GM10248 (cell line): ENCODE data around the gene TSSC4.

Experiments
- CTCF ChIA-PET: fragments of 300-600 bp; sonication (Branson Sonifier 250); formaldehyde crosslinking; extraction: SDS; loops from one replicate; lab custom pipeline; 2021; ENCODE audit warnings: antibody characterized with exemption; lab: Yijun Ruan, JAX
- POLR2A ChIA-PET: fragments of 350-650 bp; sonication (Branson Sonifier 250); formaldehyde crosslinking; extraction: SDS; loops from one replicate; lab custom pipeline; 2020; ENCODE audit warnings: antibody characterized with exemption; lab: Yijun Ruan, JAX
- DNase-seq: peaks from one replicate; pipeline ENCODE4 v3.0.0; 2012; ENCODE audit errors: extremely low spot score
- CTCF ChIP-seq: IDR thresholded peaks from 2 replicates; pipeline ENCODE4 v1.5.1; 2012; ENCODE audit warnings: mild to moderate bottlenecking, low read depth; ENCODE audit errors: extremely low read depth, missing control alignments, control extremely low read depth

Gene TSSC4

DNA sequence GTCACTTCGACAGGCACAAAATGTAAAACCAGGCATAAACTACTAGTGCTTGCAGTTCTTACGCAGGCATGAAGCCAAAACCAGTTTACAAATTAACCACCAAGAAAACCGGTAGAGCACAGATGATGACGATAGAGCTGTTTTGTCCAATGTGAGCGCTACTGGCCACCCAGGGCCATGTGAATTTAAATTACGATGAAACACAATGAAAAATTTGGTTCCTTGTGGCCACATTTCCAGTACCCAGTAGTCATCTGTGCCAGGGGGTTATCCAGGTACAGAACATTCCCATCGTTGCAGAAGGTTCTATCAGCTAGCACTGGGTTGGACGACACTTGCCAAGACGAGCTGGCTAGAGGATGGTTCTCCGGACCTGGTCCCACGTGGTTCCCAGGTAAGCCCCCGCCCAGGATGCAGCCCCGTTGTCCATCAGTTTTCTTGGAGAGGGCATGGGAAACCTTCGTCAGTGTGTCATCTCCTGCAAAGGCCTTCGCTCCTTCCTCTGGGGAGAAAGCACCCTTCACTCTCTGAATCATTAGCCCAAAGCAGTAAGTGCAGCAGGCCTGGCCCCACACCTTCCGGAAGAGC is 24.5 kb upstream of the TSSC4 start:
- ChIA-PET POLR2A (no interaction called here), CTCF (interaction anchor here (1.1 to 4.0 kb wide), 4 partner anchors 11 to 155 kb away, joined by 3 to 18 read pairs (median 4); partner anchors contain the start of gene TSSC4)
- no peak for TF ChIP-seq CTCF
- no peak for DNase-seq

- CTCF ChIA-PET, result interaction anchor here (1.2 to 4.0 kb wide), 3 partner anchors 10 to 66 kb away, joined by 3 to 18 read pairs (median 4); partner anchors contain the start of gene TSSC4
Measured at GRCh38 chr11:2376751-2377451, 23.6 kb upstream of the TSSC4 start, which contains the start of gene CD81. TSS of gene CD81 (plus strand) at chr11:2377310. CDS start at chr11:2377550, 240 bp downstream.

GRCh38 chr11:2377511-2378443 is 22.8 kb upstream of the TSSC4 start:
- CTCF ChIA-PET, result interaction anchor here (1.4 to 4.0 kb wide), 4 partner anchors 23 to 67 kb away, joined by 3 to 18 read pairs (median 6); partner anchors contain the start of gene TSSC4
- POLR2A ChIA-PET, result interaction anchor here (0.6 to 1.8 kb wide), 12 partner anchors 9 to 668 kb away, joined by 3 to 28 read pairs (median 4); partner anchors contain the start of gene TSSC4
- peak; percentile 81 for DNase-seq
- TF ChIP-seq CTCF, result no peak

More at GRCh38 chr11:2376751-2377451, 23.6 kb upstream of the TSSC4 start, which contains the start of gene CD81:
- no peak for TF ChIP-seq CTCF
- DNase-seq, result peak; percentile 88
- POLR2A ChIA-PET, result interaction anchor here (0.5 to 1.8 kb wide), 13 partner anchors 9 to 596 kb away, joined by 3 to 10 read pairs (median 3); no protein-coding TSS in a partner anchor

GRCh38 chr11:2378527-2379210 is 21.9 kb upstream of the TSSC4 start:
- no peak for DNase-seq
- POLR2A ChIA-PET, result interaction anchor here (0.6 to 1.8 kb wide), 11 partner anchors 9 to 667 kb away, joined by 3 to 28 read pairs (median 4); partner anchors contain the start of gene TSSC4
- CTCF ChIA-PET, result interaction anchor here (1.4 to 1.8 kb wide), 3 partner anchors 22 to 68 kb away, joined by 3 to 9 read pairs (median 3); partner anchors contain the start of gene TSSC4
- no peak for TF ChIP-seq CTCF

DNA sequence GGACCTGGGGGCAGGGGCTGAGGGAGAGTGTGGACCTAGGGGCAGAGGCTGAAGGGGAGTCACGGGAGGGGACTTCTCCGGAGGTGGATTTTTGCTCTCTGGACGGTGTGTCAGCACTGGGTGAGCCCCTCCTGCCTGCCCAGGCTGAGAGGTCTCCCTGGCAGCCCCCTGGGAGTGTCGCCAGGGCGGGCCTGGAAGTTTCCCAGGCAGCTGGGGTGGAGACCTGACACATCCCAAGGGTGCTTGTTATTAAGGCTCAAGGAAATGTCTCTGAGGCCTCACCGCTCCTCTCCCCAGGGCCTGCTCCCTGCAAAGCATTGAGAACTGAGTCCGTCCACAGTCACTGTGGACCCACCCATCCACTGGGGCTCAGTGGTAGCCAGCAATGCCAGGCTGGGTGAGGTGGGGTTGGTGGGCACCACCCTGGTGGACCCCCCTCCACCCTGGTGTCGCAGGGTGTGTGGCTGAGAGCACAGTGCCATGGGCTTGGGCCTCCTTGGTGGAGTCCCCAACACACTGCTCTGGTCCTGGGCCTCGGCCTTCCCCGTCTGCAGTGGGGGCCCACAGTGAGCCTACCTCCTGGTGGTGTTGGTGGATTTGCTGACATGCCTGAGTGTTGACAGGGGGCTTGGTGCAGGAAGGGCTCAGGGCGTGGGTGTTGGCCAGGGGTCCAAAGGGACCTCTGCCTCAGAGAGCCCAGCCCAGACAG is 20.9 kb upstream of the TSSC4 start:
- POLR2A ChIA-PET, result no interaction called here
- CTCF ChIA-PET, result interaction anchor here (1.8 kb wide), 1 partner anchor 21 kb away, joined by 9 read pairs; the partner anchor contains the start of gene TSSC4
- TF ChIP-seq CTCF, result no peak
- no peak for DNase-seq
